COLO829 (cell line): ENCODE measurements around the gene STK4.
"Not testable (repeated sequence)": the region's sequence is repeated elsewhere in the genome, so short reads cannot be mapped to it uniquely, and the experiment has no call there.

Source experiments
- DNase-seq: peaks from one replicate; pipeline ENCODE4 v3.0.0; 2012; ENCODE audit warnings: low spot score

The STK4 gene

DNA sequence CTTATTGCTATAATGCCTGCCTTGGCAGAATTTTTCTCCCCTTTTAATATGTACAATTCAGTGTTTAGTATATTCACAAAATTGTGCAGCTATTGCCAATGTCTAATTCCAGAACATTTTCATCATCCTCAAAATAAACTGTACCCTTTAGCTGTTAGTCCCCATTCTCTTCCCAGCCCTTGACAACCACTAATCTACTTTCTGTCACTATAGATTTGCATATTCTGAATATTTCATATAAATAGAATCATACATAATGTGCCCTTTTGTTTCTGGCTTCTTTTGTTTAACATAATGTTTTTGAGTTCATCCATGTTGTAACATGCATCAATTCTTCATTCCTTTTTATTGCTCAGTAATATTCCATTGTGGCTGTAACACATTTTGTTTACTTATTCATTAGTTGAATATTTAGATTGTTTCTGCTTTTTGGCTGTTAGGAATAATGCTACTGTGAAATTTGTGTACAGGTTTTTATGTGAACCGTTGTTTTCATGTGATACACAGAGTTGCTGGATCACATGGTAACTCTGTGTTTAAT, 22.4 kb downstream of the STK4 start:
- DNase-seq: no peak

DNA sequence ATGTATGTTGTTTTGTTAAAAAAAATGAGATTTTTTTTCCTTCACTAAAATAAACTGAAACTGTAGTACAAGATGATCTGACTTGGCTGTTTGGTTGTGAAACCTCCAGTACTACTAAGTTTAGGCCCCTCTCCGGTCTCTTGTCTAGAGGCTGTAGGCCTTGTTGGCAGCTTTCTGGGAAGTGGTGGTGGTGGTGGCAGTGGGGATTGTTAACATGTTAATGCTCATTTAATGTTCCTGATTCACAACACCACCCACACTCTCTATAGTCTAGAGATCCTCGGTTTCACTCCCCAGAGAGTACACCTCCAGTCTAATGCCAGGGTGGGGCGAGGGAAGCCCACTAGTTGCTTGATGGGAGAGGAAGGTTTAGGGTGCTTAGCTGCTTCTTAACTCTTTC, 24.1 kb downstream of the STK4 start:
- DNase-seq: no peak

DNA sequence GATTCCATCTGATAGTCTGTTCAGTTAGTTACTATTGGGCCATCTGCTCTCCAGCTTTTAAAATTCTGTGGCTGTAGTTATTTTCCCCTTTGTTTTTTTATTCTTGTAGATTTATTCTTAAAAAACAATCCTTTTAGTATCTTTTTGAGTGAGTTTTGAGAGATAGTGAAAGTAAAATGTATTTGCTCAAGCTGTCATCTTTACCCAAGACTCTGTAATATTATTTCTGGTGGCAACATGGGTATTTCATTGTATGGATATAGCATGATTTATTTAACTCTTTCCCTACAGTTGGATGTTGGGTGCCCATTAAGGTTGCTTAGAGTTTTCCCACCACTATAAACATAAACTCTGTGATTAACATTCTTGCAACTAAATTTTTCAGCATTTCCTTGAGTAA, 24.6 kb downstream of the STK4 start:
- no peak for DNase-seq

DNA sequence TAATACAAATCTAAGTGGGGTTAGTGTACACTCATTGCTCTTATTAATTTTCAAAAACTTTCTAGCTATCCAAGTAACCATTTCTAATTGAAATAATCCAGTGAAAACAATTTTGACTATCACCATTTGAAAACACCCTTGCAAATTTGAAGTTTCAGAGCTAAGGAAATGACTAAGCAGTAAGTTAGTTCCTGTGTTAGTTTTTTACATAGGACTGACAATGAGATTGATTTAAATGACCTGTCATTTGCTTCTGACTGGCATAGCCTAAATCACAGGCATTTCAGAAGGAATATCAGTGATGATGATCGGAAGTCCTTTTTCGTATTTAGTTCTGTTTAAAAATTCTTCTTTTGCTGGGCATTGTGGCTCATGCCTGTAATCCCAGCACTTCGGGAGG, 27.0 kb downstream of the STK4 start:
- DNase-seq: peak; percentile 95

DNA sequence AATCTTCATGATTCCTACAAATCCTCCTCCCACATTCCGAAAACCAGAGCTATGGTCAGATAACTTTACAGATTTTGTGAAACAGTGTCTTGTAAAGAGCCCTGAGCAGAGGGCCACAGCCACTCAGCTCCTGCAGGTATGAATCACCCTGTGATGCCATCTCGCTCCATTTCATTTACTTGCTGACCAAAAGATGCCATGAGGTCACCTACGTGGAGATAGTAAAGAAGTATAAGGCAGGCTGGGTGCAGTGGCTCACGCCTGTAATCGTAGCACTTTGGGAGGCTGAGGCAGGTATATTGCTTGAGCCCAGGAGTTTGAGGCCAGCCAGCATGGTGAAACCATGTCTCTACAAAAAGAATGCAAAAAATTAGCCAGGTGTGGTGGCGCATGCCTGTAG, 30.9 kb downstream of the STK4 start:
- no peak for DNase-seq

DNA sequence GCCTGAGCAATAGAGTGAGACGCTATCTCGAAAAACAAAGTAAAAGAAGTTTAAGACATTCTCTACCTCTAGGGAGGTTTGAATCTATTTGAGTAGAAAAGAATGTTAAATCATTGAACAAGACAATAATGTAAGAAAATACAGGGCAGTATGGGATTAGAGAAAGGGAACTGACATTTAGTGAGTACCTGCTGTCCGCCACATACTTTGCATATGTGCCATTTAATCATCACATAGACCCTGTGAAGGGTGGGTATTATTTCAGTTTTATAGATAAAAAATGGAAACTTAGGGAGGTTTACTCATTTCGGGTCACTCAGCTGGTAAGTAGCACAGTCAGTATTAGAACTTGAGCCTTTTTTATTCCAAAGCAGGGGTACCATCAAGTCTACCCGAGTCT, 31.4 kb downstream of the STK4 start:
- no peak for DNase-seq

DNA sequence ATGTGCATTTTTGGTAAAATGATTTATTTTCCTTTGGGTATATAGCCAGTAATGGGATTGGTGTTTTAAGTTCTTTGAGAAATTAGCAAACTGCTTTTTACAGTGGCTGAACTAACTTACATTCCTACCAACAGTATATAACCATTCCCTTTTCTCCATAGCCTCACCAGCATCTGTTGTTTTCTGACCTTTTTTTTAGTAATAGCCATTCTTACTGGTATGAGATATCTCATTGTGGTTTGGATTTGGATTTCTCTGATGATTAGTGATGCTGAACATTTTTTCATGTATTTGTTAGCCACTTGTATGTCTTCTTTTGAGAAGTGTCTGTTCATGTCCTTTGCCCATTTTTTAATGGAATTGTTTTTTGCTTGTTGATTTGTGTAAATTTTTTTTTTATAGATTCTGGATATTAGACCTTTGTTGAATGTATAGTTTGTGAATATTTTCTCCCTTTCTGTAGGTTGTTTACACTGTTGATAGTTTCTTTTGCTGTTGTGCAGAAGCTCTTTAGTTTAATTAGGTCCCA, 42.3 kb downstream of the STK4 start:
- DNase-seq: no peak

DNA sequence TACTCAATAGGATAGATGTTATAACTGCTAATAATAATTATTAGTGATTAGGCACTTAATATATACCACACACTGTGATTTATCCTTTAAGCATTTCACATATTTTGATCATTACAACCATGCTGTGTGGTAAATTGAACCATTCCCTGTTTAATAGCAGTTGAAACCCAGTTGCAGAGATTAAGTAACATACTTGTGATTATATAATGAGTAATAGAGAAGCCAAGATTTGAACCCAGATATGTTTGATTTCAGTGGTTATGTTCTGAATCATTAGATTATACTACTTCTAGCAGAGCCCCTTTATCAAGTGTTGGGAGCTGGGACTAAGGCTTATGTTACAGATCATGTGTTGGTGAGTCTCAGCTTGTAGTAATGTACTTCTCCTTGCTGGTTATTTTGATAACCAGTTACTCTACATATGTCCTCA, 44.1 kb downstream of the STK4 start:
- DNase-seq: no peak

DNA sequence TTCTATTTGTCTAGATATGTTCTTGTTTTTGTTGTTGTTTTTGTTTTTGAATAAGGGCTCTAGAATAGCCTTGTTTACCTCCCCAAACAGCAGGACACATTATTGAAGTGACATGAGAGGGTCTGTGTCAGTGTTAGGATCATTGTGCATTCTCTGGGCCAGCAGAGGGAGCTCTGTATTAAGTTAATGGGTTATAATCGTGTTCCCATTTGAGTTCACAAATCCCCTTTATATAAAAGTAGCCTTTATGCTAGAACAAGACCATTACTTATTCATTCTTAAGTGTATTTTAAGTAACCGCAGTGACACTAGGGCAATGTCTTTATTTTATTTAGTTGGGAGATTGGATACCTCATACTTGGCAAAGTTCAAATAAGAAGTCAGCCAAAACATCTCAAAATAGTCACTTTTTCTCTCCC, 44.8 kb downstream of the STK4 start:
- peak; percentile 89 for DNase-seq

DNA sequence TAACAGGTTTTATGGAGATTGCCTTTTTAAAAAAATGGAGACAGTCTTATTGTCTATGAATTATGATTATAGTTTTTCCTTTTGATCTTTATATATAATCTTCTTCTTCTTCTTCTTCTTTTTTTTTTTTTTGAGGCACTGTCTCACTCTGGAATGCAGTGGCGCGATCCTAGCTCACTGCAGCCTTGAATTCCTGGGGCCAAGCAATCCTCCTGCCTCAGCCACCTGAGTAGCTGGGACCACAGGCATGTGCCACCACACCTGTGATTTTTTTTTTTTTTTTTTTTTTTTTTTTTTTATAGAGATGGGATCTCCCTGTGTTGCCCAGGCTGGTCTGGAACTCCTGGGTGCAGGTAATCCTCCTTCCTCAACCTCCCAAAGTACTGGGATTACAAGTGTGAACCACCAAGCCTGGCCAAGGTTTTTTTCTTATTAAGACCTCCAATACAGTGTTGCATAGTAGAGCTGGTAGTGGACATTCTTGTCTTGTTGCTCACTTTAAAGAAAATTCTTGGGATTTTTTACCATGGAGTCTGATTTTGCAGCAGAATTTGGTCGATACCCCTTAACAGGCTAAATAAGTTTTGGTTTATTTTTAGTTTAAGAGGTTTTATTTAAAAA, 46.5 kb downstream of the STK4 start:
- DNase-seq: no peak

DNA sequence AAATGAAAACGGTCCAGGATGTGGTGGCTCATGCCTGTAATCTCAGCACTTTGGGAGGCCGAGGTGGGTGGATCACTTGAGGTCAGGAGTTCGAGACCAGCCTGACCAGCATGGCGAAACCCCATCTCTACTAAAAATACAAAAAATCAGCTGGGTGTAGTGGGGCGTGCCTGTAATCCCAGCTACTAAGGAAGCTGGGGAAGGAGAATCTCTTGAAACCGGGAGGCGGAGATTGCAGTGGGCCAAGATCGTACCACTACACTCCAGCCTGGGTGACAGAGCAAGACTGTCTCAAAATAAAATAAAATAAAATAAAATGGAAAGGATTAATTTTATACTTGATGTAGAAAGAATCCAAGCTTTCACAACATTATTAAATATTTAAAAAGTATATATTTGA, 47.8 kb downstream of the STK4 start:
- not testable (repeated sequence) for DNase-seq

DNA sequence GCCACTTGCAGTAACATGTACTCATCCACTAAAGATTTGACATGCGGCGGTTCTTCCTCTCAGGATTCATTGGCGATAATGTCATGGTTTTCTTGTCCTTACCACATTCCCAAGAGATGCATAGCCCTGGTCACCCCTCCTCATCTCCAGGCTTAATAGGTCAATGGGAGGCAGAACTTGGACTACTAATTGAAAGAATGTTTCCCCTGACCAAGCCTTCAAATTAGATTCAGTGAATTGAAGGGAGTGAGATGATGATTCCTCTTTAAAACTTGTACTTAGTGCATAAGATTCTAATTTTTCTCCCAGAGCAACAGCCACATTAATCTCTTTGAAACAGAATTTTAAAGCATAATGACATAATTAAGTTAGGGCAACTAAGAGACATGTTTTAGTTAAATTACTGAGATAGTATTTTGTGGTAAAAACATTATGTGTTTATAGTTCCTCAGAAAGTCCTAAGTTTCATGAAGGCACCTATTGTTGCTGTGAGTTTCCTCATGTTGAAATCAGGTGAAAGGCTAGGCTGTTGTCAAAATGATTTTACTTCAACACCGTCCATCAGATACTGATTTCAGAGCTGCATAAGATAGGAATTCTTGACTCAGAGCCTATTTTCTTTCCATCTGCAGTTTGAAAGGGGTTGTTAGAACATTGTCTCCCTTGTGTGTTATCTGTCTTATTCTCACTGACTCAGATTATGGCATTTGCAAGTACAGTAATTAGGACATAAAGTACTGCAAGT, 48.5 kb downstream of the STK4 start:
- DNase-seq: peak; percentile 58

DNA sequence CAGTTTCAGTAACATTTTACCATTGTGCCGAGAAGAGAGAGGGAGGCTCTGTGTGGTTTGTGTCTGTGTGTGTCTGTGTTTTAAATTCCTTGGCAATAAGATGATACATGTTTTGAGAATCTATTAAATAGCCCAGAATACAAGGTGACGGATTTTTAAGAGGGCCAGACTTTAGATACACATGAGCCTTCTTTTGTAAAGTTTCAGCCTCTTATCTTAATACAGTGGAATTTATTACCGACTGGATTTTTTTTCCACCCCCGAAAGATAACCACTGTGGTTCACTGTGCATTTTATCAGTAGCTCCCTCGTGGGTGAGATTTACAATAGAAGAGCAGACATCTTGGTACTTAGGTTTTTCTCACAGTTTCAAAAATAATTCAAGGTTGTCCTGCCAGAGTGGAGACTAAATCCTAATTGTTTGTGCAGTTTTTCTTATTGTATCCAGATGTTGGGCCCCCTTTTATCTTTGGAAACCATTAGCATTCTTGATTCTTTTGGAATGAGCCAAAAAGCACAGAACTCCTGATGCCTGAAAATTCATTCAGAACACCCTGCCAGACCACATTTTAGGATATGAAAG, 49.9 kb downstream of the STK4 start:
- no peak for DNase-seq

DNA sequence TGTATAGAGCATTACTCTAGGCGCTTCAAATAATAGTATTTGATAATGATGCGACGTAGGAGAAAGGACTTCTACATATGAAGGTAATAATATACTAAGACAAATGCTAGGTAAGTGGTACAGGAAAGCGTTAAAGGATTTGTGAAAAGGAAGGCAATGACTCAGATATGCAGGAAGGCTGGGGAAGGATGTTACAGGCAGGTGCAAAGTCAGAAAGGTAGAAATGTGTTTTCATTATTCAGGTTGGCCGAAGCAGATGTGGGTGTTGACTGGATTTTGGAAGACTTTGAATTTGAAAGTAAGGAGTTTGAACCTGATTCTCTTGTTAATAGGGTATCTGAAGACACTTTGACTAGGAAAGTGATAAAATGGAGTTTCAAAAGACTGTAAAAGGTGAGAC, 51.0 kb downstream of the STK4 start:
- DNase-seq: no peak

DNA sequence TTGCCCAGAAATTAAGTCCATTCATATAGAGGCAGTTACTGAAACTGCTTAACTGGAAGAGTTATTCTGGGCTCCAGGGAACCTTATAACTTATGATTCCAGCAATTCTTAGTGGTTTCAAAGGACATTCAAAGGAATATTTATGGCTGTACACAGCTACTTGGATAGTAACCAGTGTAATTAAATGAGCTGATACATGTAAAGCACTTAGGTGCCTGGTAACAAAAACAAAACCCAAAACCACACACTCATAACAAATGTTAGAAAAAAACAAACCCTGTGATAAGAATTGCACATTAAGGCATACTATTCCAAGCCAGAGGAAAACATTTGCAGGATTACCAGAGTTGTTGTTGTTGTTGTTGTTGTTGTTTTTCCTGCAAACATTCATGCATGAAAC, 51.5 kb downstream of the STK4 start:
- DNase-seq: no peak

DNA sequence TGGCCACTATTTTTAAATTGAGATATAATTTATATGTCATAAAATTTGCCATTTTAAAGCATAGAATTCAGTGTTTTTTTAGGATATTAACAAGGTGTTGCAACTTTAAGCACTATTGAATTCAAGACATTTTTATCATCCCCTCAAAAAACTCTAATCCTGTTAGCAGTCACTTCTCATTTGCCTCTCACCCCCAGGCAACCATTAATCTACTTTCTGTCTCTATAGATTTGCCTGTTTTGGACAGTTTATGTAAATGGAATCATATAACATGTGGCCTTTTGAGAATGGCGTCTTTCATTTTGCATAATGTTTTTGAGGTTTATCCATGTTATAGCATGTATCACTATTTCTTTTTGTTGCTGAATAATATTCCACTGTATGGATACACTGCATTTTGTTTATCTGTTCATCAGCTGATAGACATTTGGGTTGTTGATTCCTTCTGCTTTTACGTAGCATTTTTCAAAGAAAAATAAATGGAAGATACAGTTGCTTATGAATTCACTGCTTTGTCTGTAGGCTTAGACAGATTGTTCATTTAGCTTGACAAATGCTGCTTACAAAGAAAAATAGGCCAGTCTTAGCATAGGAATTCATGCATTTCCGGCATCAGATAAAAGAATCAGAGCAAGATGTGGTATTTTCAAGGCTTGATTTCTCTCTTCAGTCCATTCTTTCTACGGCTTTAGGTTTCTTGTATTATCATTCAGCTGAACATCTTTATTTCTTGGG, 52.9 kb downstream of the STK4 start:
- DNase-seq: peak; percentile 70

DNA sequence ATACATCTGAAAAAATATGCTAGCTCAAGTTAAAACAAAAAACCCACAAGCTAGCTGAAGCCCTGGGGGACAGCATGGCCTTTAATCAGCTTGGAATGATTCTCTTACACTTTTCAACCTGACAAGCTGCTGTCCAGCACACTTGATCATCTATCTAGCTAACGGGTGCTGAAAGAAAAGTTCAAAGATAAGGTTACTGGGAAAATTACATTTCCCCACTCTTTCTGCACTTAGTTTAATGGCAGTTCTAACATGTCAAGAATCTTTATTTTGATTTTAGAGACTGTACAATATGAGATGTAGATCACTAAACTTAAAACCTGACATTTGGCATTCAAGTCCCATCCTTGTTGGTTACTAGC, 53.4 kb downstream of the STK4 start:
- peak; percentile 54 for DNase-seq

DNA sequence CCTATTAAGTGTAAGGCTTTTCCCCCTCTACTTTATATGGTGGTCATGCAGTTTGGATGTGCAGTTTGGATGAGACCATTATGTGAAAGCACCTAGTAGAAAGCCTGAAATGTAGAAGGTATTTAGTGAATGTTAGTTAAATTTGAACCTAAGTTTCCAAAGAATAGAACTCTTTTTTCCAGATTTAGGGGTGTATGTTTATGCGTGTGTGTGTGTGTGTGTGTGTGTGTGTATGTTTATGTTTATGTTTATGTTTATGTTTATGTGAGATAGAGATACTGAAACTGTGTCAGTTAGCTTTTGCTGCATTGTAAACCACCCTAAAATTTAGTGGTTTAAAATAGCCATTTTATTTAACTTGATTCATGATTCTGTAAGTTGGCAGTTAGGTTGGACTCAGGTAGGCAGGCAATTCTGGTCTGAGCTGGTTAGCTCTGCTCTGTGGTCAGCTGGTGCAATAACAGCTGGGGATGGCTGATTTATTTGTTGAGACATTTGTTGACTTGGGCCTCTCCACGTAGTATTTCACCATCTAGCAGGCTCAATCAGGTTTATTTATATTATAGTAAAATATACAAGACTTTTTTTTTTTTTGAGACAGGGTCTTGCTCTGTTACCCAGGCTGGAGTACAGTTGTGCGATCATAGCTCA, 54.0 kb downstream of the STK4 start:
- DNase-seq: no peak

DNA sequence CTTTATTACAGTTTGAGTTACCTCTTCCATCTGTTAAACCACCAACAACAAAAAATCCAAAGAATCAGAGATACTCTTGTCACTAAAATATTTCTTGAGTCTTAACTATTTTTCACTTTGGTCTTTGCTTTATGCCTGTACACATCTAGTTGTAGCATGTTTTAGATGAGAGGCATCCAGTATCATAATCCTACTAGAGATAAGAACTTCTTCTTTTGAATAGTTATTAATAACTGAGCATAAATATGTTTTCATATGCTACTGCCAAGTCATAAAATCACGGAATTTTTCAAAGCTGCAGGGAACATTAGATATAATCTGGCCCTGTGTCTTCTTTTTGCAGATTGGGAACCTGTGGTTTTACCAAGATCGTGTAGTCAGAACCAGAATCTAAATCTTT, 55.3 kb downstream of the STK4 start:
- no peak for DNase-seq

DNA sequence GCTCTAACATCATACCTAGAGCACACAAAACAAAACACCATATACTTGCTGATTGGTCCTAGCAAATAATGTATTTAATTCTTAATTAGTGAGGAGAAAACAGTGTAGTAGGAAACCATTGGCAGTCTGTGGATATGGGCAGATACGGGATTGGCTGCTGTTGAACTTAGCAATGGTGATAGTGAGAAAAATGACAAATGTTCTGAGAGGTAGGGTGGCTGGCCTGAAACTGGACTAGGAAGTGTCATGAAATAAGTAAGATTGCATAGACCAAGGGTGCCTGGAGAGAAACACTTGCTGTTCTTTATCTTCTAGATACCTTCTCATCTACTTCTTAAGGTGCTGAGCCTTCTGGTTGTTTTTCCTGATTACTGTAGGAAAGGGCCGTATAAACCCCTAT, 56.8 kb downstream of the STK4 start:
- DNase-seq: not testable (repeated sequence)

DNA sequence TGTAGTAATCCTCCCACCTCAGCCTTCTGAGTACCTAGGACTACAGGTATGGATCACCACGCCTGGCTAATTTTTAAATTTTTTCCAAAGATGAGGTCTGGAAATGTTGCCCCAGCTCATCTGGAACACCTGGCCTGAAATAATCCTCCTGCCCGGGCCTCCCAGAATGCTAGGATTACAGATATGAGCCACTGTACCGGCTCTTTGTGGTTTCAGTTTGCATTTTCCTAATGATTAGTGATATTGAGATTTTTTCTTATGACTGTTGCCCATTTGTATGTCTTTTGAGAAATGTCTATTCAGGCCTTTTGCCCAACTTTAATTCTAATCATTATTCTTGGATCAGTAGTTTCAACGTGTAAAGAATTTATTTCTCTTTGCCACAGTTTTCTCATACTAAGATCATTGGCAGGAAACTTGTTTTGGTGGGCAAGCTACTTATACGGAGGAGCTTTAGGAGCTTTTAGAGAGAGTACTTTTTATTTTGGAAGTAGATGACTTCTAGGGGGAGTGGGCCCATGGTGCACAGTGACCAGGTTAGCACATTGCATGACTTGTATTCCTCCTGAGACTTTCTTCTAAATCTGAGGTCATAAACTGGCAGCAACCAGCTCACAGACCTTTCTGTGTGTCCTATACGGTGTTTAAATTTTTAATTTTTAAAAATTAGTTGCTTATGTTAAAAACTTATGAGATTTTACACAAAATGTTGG, 62.3 kb downstream of the STK4 start:
- no peak for DNase-seq
